ENCODE results near the gene GRIK3. TPM values are rescaled to one million over a fixed set of nuclear protein-coding genes. Genes with fewer than 3 reads are reported as not detected.

Gene GRIK3
- total RNA-seq, 4 donors from 2014 or later = under 0.01 to 0.16 TPM; not detected in 2

- TF ChIP-seq CTCF (IDR thresholded peaks at IDR 0.05; ENCODE audit: low read depth) = no peak
These were observed 174.4 kb downstream of the GRIK3 start for GRCh38 chr1:36859926-36860325.

- TF ChIP-seq CTCF (IDR thresholded peaks at IDR 0.05; ENCODE audit: low read depth) = no peak
These were observed 175.3 kb downstream of the GRIK3 start for GRCh38 chr1:36858981-36859380.

GRCh38 chr1:36858553-36858952 is 175.8 kb downstream of the GRIK3 start:
- TF ChIP-seq CTCF (IDR thresholded peaks at IDR 0.05; ENCODE audit: low read depth) = no peak

GRCh38 chr1:36857754-36858153 is 176.6 kb downstream of the GRIK3 start:
- TF ChIP-seq CTCF (IDR thresholded peaks at IDR 0.05; ENCODE audit: low read depth) = no peak

GRCh38 chr1:36855699-36856494 is 178.4 kb downstream of the GRIK3 start:
- TF ChIP-seq CTCF (IDR thresholded peaks at IDR 0.05; ENCODE audit: low read depth) = no peak

- no peak for TF ChIP-seq CTCF (IDR thresholded peaks at IDR 0.05; ENCODE audit: low read depth)
These were observed 180.7 kb downstream of the GRIK3 start for GRCh38 chr1:36853638-36854037.

GRCh38 chr1:36852586-36852985 is 181.7 kb downstream of the GRIK3 start:
- TF ChIP-seq CTCF (IDR thresholded peaks at IDR 0.05; ENCODE audit: low read depth) = no peak

All from subcutaneous adipose tissue (tissue), 4 donors.